Measurements from ENCODE around the gene HINFP.
"Not testable (repeated sequence)": the region's sequence is repeated elsewhere in the genome, so short reads cannot be mapped to it uniquely, and the experiment has no call there.

Gene HINFP

GRCh38 chr11:119101759-119102423, 19.5 kb upstream of the HINFP start, which contains the start of gene DPAGT1:
Gene DPAGT1 (minus strand): TSS chr11:119101853. CDS start chr11:119101655, 198 bp downstream.
- H3K4me3 ChIP-seq (ENCODE audit: low read depth, low read length): peak within 1 kb of the TSS; percentile 86
- peaks cover 22% of the 10 kb centered on the region for H3K4me1 ChIP-seq (ENCODE audit: control insufficient read depth, insufficient read depth, low read length)
- peak within 1 kb of the TSS; percentile 91 for H3K9ac ChIP-seq (ENCODE audit: low read depth, low read length)
- peak within 1 kb of the TSS; percentile 90 for H3K27ac ChIP-seq (ENCODE audit: low read depth, low read length)
- peaks cover 27% of the 10 kb centered on the region for H3K36me3 ChIP-seq (ENCODE audit: control insufficient read depth, insufficient read depth, low read length)
- H3K9me3 ChIP-seq (ENCODE audit: control insufficient read depth, insufficient read depth, low read length): no peaks in the 10 kb centered on the region
- H3K27me3 ChIP-seq (ENCODE audit: control insufficient read depth, insufficient read depth, low read length): no peaks in the 10 kb centered on the region

- H3K27ac ChIP-seq (ENCODE audit: low read depth, low read length): peak overlapping the region; percentile 90
- H3K4me3 ChIP-seq (ENCODE audit: low read depth, low read length): peak overlapping the region; percentile 86; the same call in 1 of the 2 replicates
- not testable (repeated sequence) for H3K9ac ChIP-seq (ENCODE audit: low read depth, low read length); H3K9me3 ChIP-seq (ENCODE audit: control insufficient read depth, insufficient read depth, low read length); H3K27me3 ChIP-seq (ENCODE audit: control insufficient read depth, insufficient read depth, low read length)
- peaks cover 26% of the 10 kb centered on the region for H3K4me1 ChIP-seq (ENCODE audit: control insufficient read depth, insufficient read depth, low read length)
- peaks cover 14% of the 10 kb centered on the region for H3K36me3 ChIP-seq (ENCODE audit: control insufficient read depth, insufficient read depth, low read length)
Measured at GRCh38 chr11:119103161-119103664, 18.2 kb upstream of the HINFP start.

GRCh38 chr11:119103793-119104192, 17.6 kb upstream of the HINFP start:
- peaks cover 8% of the 10 kb centered on the region; the same call in 1 of the 2 replicates for H3K36me3 ChIP-seq (ENCODE audit: control insufficient read depth, insufficient read depth, low read length)
- H3K9me3 ChIP-seq (ENCODE audit: control insufficient read depth, insufficient read depth, low read length): no peaks in the 10 kb centered on the region
- peaks cover 12% of the 10 kb centered on the region for H3K27me3 ChIP-seq (ENCODE audit: control insufficient read depth, insufficient read depth, low read length)
- H3K4me3 ChIP-seq (ENCODE audit: low read depth, low read length): no peak overlapping the region
- H3K9ac ChIP-seq (ENCODE audit: low read depth, low read length): no peak overlapping the region
- H3K4me1 ChIP-seq (ENCODE audit: control insufficient read depth, insufficient read depth, low read length): peaks cover 26% of the 10 kb centered on the region
- no peak overlapping the region for H3K27ac ChIP-seq (ENCODE audit: low read depth, low read length)

- peaks cover 14% of the 10 kb centered on the region for H3K27me3 ChIP-seq (ENCODE audit: control insufficient read depth, insufficient read depth, low read length)
- H3K9ac ChIP-seq (ENCODE audit: low read depth, low read length): peak within 1 kb of the TSS; percentile 54
- peaks cover 6% of the 10 kb centered on the region; the same call in 1 of the 2 replicates for H3K36me3 ChIP-seq (ENCODE audit: control insufficient read depth, insufficient read depth, low read length)
- H3K4me3 ChIP-seq (ENCODE audit: low read depth, low read length): peak within 1 kb of the TSS; percentile 75
- H3K27ac ChIP-seq (ENCODE audit: low read depth, low read length): no peak within 1 kb of the TSS
- peaks cover 16% of the 10 kb centered on the region for H3K4me1 ChIP-seq (ENCODE audit: control insufficient read depth, insufficient read depth, low read length)
- no peaks in the 10 kb centered on the region for H3K9me3 ChIP-seq (ENCODE audit: control insufficient read depth, insufficient read depth, low read length)
Measured at GRCh38 chr11:119106564-119107537, 14.5 kb upstream of the HINFP start, which contains the start of gene C2CD2L. Gene C2CD2L (plus strand): TSS chr11:119107344. CDS start chr11:119107742, 398 bp downstream.

GRCh38 chr11:119107538-119108145, 13.7 kb upstream of the HINFP start:
- Histone ChIP-seq H3K9me3 (ENCODE audit: control insufficient read depth, insufficient read depth, low read length) (no peaks in the 10 kb centered on the region), H3K27me3 (ENCODE audit: control insufficient read depth, insufficient read depth, low read length) (peaks cover 14% of the 10 kb centered on the region), H3K9ac (ENCODE audit: low read depth, low read length) (no peak overlapping the region; the same call in 1 of the 2 replicates), H3K27ac (ENCODE audit: low read depth, low read length) (no peak overlapping the region), H3K4me3 (ENCODE audit: low read depth, low read length) (peak overlapping the region; percentile 75), H3K4me1 (ENCODE audit: control insufficient read depth, insufficient read depth, low read length) (peaks cover 14% of the 10 kb centered on the region), H3K36me3 (ENCODE audit: control insufficient read depth, insufficient read depth, low read length) (peaks cover 6% of the 10 kb centered on the region; the same call in 1 of the 2 replicates)

GRCh38 chr11:119108146-119108856, 13.1 kb upstream of the HINFP start:
- Histone ChIP-seq H3K9ac (ENCODE audit: low read depth, low read length) (no peak overlapping the region), H3K4me1 (ENCODE audit: control insufficient read depth, insufficient read depth, low read length) (peaks cover 13% of the 10 kb centered on the region)

GRCh38 chr11:119108857-119109221, 12.5 kb upstream of the HINFP start:
- Histone ChIP-seq H3K27me3 (ENCODE audit: control insufficient read depth, insufficient read depth, low read length) (peaks cover 14% of the 10 kb centered on the region), H3K4me1 (ENCODE audit: control insufficient read depth, insufficient read depth, low read length) (peaks cover 13% of the 10 kb centered on the region), H3K4me3 (ENCODE audit: low read depth, low read length) (0 out of 2 replicates have a peak overlapping the region, but pooled peaks have one; percentile 75), H3K9me3 (ENCODE audit: control insufficient read depth, insufficient read depth, low read length) (no peaks in the 10 kb centered on the region), H3K27ac (ENCODE audit: low read depth, low read length) (no peak overlapping the region), H3K9ac (ENCODE audit: low read depth, low read length) (no peak overlapping the region), H3K36me3 (ENCODE audit: control insufficient read depth, insufficient read depth, low read length) (peaks cover 8% of the 10 kb centered on the region; the same call in 1 of the 2 replicates)

More at GRCh38 chr11:119108146-119108856, 13.1 kb upstream of the HINFP start:
- H3K27me3 ChIP-seq (ENCODE audit: control insufficient read depth, insufficient read depth, low read length): peaks cover 14% of the 10 kb centered on the region
- H3K4me3 ChIP-seq (ENCODE audit: low read depth, low read length): peak overlapping the region; percentile 75
- H3K9me3 ChIP-seq (ENCODE audit: control insufficient read depth, insufficient read depth, low read length): no peaks in the 10 kb centered on the region
- H3K27ac ChIP-seq (ENCODE audit: low read depth, low read length): no peak overlapping the region
- peaks cover 6% of the 10 kb centered on the region; the same call in 1 of the 2 replicates for H3K36me3 ChIP-seq (ENCODE audit: control insufficient read depth, insufficient read depth, low read length)

- H3K4me3 ChIP-seq (ENCODE audit: low read depth, low read length): no peak overlapping the region
- H3K9ac ChIP-seq (ENCODE audit: low read depth, low read length): no peak overlapping the region
- no peak overlapping the region for H3K27ac ChIP-seq (ENCODE audit: low read depth, low read length)
- H3K9me3 ChIP-seq (ENCODE audit: control insufficient read depth, insufficient read depth, low read length): no peaks in the 10 kb centered on the region
- peaks cover 13% of the 10 kb centered on the region for H3K4me1 ChIP-seq (ENCODE audit: control insufficient read depth, insufficient read depth, low read length)
- H3K27me3 ChIP-seq (ENCODE audit: control insufficient read depth, insufficient read depth, low read length): peaks cover 14% of the 10 kb centered on the region
- peaks cover 9% of the 10 kb centered on the region; the same call in 1 of the 2 replicates for H3K36me3 ChIP-seq (ENCODE audit: control insufficient read depth, insufficient read depth, low read length)
Measured at GRCh38 chr11:119109843-119110242, 11.5 kb upstream of the HINFP start.

- H3K4me1 ChIP-seq (ENCODE audit: control insufficient read depth, insufficient read depth, low read length): peaks cover 13% of the 10 kb centered on the region
- H3K27ac ChIP-seq (ENCODE audit: low read depth, low read length): no peak overlapping the region
- H3K4me3 ChIP-seq (ENCODE audit: low read depth, low read length): no peak overlapping the region
- peaks cover 14% of the 10 kb centered on the region for H3K27me3 ChIP-seq (ENCODE audit: control insufficient read depth, insufficient read depth, low read length)
- peaks cover 9% of the 10 kb centered on the region; the same call in 1 of the 2 replicates for H3K36me3 ChIP-seq (ENCODE audit: control insufficient read depth, insufficient read depth, low read length)
- no peak overlapping the region for H3K9ac ChIP-seq (ENCODE audit: low read depth, low read length)
- no peaks in the 10 kb centered on the region for H3K9me3 ChIP-seq (ENCODE audit: control insufficient read depth, insufficient read depth, low read length)
Measured at GRCh38 chr11:119110439-119110838, 10.9 kb upstream of the HINFP start.
